Regular cardiac myocyte (primary cell): ENCODE results near the gene EMP1. TPM values are rescaled to one million over a fixed set of nuclear protein-coding genes. Genes with fewer than 3 reads are reported as not detected.

Source experiments
- total RNA-seq: library from RNA; depleted of rRNA; stranded (reverse); fragments of >200 nt; gene quantifications from 2 replicates; pipeline ENCODE4 v1.2.3, GENCODE V29; 2014

EMP1 gene, protein sequence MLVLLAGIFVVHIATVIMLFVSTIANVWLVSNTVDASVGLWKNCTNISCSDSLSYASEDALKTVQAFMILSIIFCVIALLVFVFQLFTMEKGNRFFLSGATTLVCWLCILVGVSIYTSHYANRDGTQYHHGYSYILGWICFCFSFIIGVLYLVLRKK
- 46.8 and 150 TPM in 2 replicates for total RNA-seq

DNA sequence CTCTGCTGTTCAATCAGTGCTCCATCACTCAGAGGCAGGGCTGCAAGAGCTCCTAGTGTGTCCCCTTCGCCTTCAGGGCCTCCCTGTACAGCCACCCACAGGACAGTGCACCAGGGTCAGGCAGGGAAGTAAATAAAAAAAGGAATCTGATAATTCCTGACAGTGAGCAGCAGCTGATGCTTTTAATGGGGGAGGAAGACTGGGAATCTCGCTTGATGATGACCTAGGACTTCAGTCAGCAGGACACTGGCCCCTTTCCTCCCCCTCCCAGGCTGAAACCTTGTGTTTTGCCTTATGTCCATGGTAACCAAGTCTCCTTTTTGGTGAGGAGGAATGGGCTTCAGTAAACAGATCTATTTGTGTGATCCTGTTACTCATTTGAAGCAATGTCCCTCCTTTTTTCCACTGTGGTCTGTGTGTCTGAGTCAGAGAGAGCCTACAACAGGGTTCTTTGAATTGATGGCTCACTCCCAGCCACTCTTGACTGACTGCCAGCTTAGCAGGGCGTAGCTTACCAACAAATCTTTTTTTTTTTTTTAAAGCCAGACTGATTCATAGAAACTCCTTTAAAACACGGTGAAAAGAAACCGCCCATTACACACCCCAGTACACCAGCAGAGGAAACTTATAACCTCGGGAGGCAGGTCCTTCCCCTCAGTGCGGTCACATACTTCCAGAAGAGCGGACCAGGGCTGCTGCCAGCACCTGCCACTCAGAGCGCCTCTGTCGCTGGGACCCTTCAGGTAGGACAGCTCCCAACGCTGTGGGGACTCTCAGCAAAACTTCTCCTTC, at the start of gene EMP1:
Gene EMP1, plus strand, starts transcription at position 597 of the 792 bp plus-strand sequence. CDS start 14,785 bp downstream, outside the sequence.

Other genes starting within 250 kb of the EMP1 start
- gene GPRC5D, start 244.6 kb upstream of the EMP1 start, total RNA-seq = not detected in 2 replicates
- 10.0 and 15.2 TPM in 2 replicates for gene HEBP1, start 196.5 kb upstream of the EMP1 start, total RNA-seq
- gene FAM234B, start 152.3 kb upstream of the EMP1 start, total RNA-seq = 9.2 and 15.8 TPM in 2 replicates
- gene GSG1, start 93.1 kb upstream of the EMP1 start, total RNA-seq = 0.19 and 0.85 TPM in 2 replicates